VCaP (cell line): ENCODE measurements around the gene NFASC.

Source experiments
- H3K27ac ChIP-seq: fragments of 450-650 bp; 2 replicates; pipeline ENCODE4 v1.5.1; 2017
- TF ChIP-seq, protein P1 (sequence below): fragments of 450-650 bp; conservative IDR thresholded peaks from 2 replicates; pipeline ENCODE4 v1.5.1; 2017; ENCODE audit warnings: mild to moderate bottlenecking, moderate library complexity

NFASC gene

DNA sequence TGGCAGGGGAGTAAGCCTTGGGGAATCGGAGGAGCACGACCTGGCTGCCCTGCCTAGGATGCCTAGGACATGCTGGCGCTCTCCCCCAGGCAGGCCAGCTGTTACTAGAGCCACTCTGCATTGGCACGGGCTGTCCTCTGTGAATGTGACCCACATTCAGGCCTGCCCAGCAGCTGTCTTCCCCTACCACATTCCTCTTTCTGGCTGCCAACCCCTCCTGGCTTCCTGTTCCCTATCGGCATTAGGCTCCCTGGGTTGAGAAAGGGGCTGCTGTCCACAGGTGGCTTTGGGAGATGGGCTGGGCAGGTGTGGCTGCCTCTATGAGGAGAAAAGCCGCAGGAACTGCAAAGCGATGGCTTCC lies 2.3 kb upstream of the NFASC start:
- H3K27ac ChIP-seq, result no peak overlapping the region
- TF ChIP-seq, protein P1, sequence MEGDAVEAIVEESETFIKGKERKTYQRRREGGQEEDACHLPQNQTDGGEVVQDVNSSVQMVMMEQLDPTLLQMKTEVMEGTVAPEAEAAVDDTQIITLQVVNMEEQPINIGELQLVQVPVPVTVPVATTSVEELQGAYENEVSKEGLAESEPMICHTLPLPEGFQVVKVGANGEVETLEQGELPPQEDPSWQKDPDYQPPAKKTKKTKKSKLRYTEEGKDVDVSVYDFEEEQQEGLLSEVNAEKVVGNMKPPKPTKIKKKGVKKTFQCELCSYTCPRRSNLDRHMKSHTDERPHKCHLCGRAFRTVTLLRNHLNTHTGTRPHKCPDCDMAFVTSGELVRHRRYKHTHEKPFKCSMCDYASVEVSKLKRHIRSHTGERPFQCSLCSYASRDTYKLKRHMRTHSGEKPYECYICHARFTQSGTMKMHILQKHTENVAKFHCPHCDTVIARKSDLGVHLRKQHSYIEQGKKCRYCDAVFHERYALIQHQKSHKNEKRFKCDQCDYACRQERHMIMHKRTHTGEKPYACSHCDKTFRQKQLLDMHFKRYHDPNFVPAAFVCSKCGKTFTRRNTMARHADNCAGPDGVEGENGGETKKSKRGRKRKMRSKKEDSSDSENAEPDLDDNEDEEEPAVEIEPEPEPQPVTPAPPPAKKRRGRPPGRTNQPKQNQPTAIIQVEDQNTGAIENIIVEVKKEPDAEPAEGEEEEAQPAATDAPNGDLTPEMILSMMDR, result no peak

DNA sequence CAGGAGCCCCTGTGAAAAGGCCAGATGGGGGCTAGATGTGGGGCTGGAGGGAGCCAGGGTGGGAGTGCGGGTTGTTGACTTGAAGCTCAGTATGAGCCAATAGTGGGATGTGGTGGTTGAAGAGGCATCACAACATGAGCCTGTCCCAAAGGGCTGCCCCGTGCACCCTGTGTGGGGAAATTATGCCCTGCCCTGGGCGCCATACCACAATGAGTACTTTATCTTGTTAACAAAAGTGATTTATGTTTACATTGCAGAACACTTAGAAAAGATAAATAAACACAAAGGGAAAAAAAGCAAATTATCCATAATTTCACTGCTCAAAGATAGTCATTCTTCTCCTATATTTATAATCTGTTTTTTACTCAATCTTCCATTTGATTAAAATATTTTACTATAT lies 1.6 kb upstream of the NFASC start:
- H3K27ac ChIP-seq, result no peak overlapping the region
- TF ChIP-seq, protein P1, result no peak

DNA sequence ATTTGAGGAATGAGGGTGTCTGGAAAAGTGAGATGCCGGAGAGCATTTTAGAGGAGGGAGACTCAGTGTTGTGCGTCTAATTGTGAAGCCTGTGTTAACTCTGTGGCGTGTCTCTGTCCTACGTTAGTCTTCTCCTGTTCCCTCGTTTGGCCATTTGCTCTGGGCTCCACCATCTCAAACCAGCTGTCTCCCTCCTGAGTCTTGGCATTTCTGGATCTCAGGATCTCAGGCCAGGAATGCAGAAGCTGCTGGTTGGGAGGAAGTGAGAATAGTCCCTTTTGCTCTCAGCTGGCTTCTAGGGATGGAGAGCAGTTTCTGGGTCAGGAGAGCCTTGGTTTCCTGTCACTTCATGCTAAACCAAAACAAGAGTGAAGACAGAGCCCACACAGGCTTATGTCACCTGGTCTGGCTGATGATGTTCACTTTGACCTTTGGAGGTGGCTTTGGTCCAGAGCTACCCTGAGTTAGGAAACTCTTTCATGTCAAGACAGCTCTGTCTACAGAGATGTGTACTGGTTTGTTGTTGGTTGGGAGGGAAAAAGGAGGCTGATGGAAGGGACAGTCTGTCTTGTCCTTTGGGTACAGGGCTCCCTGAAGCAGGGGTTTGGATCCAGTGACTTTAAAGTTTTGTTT lies 859 bp downstream of the NFASC start:
- H3K27ac ChIP-seq, result no peak overlapping the region
- TF ChIP-seq, protein P1, result no peak

DNA sequence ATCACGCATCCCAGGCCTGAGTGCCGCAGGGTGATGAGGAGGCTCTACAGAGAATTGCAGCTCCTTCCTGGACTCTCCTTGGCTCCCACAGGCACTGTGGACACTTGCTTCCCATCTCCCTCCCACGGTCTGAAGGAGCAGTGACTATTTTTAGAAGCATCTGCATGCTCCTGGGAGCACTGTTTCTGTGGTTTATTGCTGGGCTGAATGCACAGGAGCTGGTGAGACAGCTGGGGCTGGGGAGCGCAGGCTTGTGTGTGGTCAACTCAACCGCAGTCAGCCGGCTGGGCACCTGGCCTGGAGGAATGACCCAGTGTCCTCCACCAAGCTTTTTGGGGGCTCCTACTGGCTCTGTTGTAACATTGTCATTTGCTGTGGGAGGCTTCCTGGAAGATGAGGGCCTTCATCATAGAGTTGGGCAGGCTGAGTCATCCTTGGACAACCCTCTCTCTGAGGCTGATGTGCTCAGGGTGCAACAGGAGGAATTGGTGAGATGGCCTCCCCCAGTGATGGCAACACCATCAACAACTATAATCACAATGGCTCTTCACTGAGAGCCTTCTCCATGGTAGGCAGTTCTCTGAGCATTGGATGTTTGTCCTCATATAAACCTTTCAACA lies 1.7 kb downstream of the NFASC start:
- TF ChIP-seq, protein P1, result no peak
- no peak overlapping the region for H3K27ac ChIP-seq

DNA sequence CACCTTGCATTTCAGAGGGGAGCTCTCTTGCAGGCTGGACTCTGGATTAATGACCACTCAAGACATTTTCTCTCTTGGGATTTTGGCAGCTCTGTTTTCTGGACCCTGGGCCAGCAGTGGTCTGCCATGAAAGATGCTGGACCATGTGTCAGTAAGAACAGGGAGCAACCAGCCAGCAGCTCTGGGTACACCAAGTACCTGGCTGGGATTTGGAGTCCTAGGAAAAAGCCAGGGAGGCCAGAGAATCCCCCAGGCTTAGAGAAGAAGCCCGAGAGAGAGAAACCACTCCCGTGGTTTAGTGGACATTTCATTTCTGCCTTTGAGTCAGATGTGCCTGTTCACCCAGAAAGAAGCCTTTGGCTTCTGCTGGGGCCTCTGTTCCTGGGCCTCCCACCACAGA lies 2.5 kb downstream of the NFASC start:
- H3K27ac ChIP-seq, result no peak overlapping the region
- TF ChIP-seq, protein P1, result no peak

DNA sequence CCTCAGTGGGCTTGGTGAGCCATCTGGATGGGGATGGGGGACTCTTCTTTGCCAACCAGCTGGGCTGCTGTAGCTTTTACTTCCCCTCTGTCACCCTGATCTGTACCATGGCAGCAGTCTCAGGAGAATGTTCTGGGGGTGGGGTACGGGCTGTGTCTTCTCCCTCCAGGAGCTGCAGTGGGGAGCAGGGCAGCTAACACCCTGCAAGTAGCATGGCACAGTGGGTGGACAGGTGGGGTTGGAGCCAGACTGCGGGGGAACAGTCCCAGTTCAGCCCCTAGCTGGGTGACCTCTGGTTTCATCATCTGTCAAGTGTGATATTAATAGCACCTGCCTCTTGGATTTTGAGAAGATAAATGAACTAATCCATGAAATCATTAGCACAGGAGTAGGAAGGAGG lies 3.1 kb downstream of the NFASC start:
- TF ChIP-seq, protein P1, result no peak
- H3K27ac ChIP-seq, result no peak overlapping the region

DNA sequence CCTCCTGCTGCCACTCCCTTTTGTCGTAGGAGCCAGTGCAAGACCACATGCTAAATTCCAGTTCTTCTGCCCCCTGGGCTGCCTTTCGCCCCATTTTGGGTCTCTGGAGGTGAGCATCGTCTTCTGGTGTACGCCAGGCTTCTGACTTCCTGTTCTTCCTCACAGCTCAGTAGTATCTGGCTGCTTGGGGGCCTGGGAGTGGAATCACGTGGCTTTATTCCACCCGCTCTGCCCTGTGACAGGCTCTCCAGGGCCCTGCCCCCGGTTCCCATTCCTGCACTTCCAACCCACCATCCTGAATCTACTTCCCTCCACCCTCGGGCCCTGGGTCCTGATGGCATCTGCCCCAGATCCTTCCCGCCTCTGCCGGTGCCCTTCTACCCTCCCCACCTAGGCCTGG lies 3.6 kb downstream of the NFASC start:
- TF ChIP-seq, protein P1, result no peak
- no peak overlapping the region for H3K27ac ChIP-seq
